Caki2 (cell line): ENCODE results near the gene OR5V1. TPM values are rescaled to one million over a fixed set of nuclear protein-coding genes. Genes with fewer than 3 reads are reported as not detected.
"Not testable (repeated sequence)": the region's sequence is repeated elsewhere in the genome, so short reads cannot be mapped to it uniquely, and the experiment has no call there.

Source experiments
- DNase-seq: peaks from one replicate; pipeline ENCODE4 v3.0.0-alpha.2; 2015; ENCODE audit warnings: low read depth
- in situ Hi-C: cut with HindIII; loops from 2 replicates; pipeline ENCODE4 v1.10.0; 2016; ENCODE audit warnings: low sequenced_read_pairs, low pct_unique_long_range_greater_than_20kb, mixed read lengths
- total RNA-seq: library from RNA; depleted of rRNA; stranded (reverse); fragments of >200 nt; shearing (Covaris generic); gene quantifications from 2 replicates; pipeline ENCODE4 v1.2.3, GENCODE V29; 2014; ENCODE audit warnings: low replicate concordance; rRNA removed

The OR5V1 gene
- total RNA-seq = not detected in 2 replicates

- no peak for DNase-seq
- in situ Hi-C loops = no loop called here
Observed at GRCh38 chr6:29368765-29369164, at the start of gene OR5V1. Gene OR5V1, minus strand, starts transcription at chr6:29368865. Its CDS starts 12,670 bp downstream, at chr6:29356195.

GRCh38 chr6:29414588-29414987, 45.9 kb upstream of the OR5V1 start, which contains the start of gene OR12D1:
Gene OR12D1, plus strand, starts transcription at chr6:29414928.
- DNase-seq = peak; percentile 33
- in situ Hi-C loops = no loop called here

GRCh38 chr6:29403801-29404200, 35.1 kb upstream of the OR5V1 start:
- in situ Hi-C loops = no loop called here
- DNase-seq = no peak

DNA sequence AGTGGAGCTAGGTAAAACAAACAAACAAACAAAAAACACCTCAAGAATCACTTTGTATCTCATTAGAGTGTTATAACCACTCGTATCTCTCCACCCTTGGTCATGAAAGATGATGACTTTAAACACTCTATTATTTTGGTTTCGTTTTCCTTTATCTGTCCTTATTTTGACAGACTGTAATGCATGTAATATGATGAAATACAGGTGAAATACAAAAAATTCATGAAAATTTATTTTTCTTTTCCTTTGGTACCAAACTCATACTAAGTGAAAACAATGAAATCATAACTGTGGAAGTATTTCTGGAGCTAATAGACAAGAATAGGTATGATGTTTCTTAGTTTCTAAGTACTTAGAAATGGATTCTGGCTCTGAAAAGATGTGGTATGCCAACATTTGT, 30.9 kb upstream of the OR5V1 start:
- no peak for DNase-seq

DNA sequence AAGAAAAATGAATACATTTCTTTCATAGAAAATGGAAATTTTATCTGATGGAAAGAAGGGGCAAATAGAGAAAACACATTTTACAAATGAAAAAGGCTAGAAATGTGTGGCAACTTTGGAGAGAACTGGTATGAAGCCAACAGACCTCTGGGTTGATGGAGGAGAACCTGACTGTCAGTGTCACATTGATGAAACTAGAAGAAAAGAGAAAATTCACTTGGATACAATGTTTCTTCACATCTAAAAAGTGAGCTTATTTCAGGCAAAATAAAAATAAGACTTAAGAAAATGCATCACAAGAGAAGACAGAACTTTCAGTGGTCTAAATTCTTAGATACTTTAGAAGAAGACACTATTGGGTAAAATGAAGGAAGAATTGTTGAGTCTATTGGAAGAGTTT, 26.7 kb upstream of the OR5V1 start, which contains the start of gene OR12D2:
TSS of gene OR12D2 (plus strand) at position 301 of the 400 bp plus-strand sequence. CDS start 1,069 bp downstream, outside the sequence.
- DNase-seq = no peak
- in situ Hi-C loops = no loop called here

More for the DNA sequence above, 30.9 kb upstream of the OR5V1 start:
- in situ Hi-C loops = no loop called here

DNA sequence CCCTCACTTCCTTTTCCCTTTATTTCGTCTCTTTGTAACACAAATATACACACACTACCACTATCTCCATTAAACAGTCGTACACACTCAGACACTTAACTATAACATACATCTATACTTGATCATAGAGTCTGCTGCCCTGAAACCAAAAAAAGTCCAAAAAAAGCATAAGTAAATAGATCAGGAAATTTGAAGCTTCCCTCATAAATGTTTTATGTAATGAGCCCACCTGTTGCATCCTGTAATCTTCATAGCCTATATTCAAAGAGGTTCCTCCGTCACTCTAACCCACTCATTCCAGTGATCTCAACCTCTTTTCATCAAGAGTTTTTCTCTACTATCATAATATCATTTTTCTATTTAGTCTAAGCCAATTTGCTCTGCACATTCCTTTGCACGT, 19.9 kb upstream of the OR5V1 start:
- no peak for DNase-seq
- in situ Hi-C loops = no loop called here

DNA sequence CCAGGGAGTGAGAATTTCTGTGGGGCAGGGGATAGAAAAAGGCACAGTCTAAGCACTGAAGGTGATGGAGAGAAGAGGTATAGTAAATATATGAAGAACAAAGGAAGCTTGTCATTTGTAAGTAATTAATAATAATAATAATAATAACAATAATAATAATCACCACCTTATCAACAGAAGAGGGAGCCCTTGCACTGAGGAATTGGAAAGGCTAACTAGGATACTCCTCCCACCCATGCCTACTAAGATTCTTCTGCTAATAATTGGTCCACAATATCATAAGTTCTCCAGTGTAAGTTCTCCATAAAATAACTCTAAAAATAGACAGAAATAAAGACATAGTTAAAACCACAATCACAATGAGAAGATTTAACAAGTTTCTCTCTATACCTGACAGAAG, 7.3 kb upstream of the OR5V1 start:
- DNase-seq = no peak
- in situ Hi-C loops = no loop called here

GRCh38 chr6:29375191-29375590, 6.5 kb upstream of the OR5V1 start, which contains the start of gene OR12D3:
Gene OR12D3, minus strand, starts transcription at chr6:29375291. Its CDS starts 4 bp downstream, at chr6:29375287.
- no peak for DNase-seq
- in situ Hi-C loops = no loop called here

DNA sequence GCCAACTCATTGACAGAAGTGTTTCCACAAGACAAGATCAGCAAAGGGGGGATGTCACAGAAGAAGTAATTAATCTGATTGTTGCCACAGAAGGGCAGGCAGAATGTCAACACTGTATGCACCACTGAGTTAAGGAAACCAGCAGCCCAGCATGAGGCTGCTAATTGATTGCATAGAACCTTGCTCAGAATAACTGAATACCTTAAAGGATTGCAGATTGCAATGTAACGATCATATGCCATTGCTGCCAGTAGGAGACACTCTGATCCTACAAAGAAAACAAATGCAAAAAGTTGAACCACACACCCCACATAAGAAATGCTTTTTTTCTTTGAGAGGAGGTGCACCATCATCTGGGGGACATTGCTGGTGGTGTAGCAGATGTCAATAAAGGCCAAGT, 13.1 kb downstream of the OR5V1 start:
- in situ Hi-C loops = no loop called here
- DNase-seq = no peak

DNA sequence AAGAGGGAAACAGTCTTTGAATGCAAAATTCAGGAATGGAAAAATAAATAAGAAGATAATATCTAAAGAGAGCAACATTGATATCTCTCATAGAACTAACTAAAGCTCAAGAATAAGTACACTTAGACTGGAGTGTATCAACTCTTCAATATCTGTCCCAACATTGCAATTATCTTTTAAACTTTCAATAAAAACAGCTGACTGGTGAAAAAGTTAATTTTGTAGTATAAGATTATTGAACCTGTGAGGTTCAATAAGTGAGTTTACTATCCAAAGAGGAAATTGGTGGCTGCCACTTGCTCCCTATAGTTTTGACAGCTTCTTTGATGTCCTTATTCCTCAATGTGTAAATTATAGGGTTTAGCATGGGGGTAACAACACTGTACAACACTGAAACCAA, 13.7 kb downstream of the OR5V1 start:
- DNase-seq = no peak
- in situ Hi-C loops = no loop called here

DNA sequence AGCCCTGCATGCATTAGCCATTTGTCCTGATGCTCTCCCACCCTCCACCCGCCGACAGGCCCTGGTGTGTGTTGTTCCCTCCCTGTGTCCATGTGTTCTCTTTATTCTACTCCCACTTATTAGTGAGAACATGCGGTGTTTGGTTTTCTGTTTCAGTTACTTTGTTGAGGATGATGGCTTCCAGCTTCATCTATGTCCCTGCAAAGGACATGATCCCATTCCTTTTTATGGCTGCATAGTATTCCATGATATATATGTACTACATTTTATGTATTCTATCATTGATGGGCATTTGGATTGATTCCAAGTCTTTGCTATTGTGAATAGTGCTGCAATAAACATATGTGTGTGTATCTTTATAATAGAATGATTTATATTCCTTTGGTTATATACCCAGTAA, 19.3 kb downstream of the OR5V1 start:
- in situ Hi-C loops = not testable (repeated sequence)

GRCh38 chr6:29345380-29345779, 23.3 kb downstream of the OR5V1 start:
- in situ Hi-C loops = no loop called here
- DNase-seq = no peak

More for the DNA sequence above, 19.3 kb downstream of the OR5V1 start:
- DNase-seq = not testable (repeated sequence)

DNA sequence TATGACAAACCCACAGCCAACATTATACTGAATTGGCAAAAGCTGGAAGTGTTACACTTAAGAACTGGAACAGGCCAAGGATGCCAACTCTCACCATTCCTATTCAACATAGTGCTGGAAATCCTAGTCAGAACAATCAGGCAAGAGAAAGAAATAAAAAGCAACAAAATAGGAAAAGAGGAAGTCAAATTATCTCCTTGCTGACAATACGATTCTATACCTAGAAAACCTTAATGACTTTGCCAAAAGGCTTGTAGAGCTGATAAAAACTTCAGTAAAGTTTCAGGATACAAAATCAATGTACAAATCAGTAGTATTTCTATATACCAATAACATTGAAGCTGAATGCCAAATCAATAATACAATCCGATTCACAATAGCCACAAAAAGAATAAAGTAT, 32.4 kb downstream of the OR5V1 start:
- in situ Hi-C loops = no loop called here
- DNase-seq = no peak

DNA sequence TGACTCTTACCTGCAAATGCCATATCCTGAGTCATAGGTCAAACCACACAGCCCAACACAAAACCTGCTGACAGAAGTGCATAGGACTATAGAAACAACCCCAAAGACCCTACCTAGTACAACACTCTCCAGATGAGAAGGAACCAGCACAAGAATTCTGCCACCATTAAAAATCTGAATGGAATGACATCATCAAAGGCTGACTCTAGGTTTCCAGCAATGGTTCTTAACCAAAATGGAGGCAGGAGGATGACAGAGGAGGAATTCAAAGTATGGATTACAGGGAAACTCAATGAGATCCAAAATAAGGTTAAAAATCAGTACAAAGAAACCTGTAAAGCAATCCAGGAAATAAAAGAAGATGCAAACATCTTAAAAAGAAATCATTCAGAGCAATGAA, 36.0 kb downstream of the OR5V1 start:
- DNase-seq = no peak
- in situ Hi-C loops = no loop called here

- DNase-seq = no peak
- in situ Hi-C loops = no loop called here
Observed at GRCh38 chr6:29325777-29326176, 42.9 kb downstream of the OR5V1 start.

GRCh38 chr6:29323332-29323731, 45.3 kb downstream of the OR5V1 start:
- DNase-seq, in situ Hi-C loops: not testable (repeated sequence)

DNA sequence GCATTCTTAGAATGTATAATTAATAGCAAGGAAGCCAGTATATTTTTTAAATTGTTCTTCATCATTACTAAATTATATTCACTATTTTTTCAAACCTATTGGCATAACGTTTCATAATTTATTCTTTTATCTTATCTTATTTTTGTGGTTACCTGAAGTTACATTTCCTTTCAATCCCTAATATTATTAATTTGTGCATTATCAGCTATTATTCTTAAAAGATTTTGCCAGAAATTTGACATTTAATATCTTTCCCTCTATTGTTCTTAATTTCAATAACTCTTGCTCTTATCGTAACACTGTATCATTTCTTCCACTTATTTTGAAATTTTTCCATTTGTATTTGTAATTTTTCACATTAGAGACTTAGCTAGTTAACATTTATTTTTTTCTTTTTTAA, 48.7 kb downstream of the OR5V1 start:
- DNase-seq = no peak
- in situ Hi-C loops = no loop called here
